ENCODE data around the gene ME1.
"Not testable (repeated sequence)": the region's sequence is repeated elsewhere in the genome, so short reads cannot be mapped to it uniquely, and the experiment has no call there.

Gene ME1

DNA sequence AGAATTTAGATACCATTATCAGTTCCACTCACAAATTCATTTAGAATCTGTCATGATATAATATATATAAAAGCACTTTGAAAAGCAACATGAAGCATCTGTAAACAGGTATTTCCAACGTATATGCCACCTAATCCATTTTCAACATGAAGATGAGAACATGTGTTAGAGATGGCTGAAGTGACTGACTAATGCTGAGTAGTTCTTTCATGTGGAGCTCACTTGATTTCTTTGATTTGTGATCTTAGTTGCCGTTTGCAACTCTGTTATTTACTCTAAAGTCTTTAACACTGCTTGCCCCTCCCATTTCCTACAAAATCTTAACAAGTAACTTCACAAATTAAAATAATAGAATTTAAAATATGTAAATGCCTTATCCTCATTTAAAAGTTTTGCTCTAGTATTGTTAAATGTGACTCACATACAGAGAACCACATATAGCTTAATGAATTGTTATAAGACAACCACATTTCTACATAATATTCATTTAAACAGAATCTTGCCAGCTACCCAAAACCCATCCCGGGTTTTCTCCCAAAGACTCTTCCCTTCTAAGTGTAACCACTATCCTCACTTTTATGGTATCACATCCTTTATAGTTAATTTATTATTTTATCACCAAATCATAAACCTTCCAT is 78.3 kb downstream of the ME1 start:
- no peak for DNase-seq (ENCODE audit: low read depth)

DNA sequence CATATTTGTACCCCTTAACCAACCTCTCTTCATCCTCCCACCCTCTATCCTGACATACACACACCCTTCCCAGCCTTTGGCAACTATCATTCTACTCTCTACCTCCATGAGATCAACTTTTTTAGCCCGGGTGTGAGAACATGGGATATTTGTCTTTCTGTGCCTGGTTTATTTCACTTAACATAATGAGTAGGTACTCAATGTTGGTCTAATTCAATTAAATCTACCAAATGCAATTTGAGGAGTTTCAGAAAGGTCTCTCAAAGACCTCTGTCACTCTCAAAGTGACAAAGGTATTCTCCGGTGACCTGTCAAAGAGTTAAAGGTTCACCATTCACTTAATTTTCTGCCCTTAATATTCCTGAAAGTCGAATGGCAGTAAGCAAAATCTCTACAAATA is 87.7 kb downstream of the ME1 start:
- no peak for DNase-seq (ENCODE audit: low read depth)

DNA sequence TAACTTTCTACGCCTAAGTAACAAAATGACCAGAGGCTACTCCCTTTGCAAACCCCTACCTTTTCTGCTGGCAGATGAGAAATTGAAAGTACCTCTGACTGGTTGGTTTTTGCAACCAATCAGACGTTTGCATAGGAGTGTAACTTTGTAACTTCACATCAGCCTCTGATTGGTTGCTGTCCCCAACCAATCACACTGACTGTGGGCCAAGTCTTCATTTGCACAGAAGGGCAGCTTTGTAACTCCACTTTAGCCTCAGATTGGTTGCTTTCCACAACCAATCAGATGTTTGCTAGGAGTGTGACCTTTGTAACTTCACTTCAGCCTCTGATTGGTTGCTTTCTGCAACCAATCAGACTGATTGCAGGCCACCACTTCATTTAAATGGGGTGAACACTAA is 89.1 kb downstream of the ME1 start:
- DNase-seq (ENCODE audit: low read depth) = no peak

DNA sequence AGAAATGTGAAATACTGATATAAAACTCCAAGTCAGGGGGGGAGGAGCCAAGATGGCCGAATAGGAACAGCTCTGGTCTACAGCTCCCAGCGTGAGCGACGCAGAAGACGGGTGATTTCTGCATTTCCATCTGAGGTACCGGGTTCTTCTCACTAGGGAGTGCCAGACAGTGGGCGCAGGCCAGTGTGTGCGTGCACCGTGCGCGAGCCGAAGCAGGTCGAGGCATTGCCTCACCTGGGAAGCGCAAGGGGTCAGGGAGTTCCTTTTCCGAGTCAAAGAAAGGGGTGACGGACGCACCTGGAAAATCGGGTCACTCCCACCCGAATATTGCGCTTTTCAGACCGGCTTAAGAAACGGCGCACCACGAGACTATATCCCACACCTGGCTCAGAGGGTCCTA is 96.9 kb downstream of the ME1 start:
- not testable (repeated sequence) for DNase-seq (ENCODE audit: low read depth)

DNA sequence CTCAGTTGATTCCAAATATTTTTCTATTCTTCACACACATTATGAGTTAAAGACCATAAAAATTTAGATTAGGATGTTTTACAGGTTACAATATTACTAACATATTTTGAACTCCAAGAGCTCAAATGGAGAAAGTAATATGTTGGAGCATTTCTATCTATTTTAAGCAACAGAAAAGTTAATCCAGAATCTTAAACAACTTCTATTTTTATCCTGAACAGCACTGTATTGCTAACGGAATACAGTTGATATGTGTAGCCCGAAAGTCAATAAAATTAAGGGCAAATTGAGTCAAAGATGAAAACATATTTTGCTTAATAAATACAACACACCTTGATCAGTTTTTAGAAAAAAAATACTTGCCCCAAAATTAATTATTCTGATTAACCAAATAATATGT is 97.4 kb downstream of the ME1 start:
- no peak for DNase-seq (ENCODE audit: low read depth)

DNA sequence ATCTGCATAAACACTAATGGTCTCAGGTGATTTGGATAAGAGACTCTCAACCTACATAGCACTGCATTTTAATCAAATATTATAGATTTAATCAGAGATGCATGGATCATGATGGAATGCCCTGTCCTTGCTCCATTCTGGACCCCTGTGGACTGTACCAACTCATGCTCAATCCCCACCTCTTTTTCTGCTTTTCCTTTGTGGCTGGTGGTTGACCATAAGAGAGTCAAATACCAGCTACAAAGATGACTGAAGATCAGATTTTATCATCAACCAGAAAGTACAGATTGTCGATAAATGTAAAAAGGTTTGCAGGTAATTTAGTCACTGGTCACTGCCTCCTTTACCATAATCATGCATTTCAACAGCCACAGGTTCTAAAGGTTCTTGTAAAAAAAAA is 116.2 kb downstream of the ME1 start:
- no peak for DNase-seq (ENCODE audit: low read depth)

DNA sequence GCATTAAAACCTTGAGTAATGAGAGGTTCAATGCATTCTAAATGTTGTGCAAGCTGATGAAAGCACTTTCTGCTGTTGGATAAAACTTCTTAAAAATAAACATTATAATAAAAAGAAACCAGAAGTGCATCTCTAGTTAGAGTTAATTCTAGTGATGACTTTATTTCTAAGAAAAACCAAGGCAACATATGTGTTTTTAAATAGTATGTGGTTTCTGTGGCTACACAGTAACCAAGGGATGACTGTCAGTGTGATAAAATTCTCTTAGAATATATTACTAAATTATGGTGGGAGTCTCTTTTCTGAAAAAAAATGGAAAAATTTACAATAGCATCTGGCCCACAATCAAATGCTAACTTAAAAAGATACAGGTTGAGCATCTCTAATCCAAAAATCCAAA is 117.0 kb downstream of the ME1 start:
- DNase-seq (ENCODE audit: low read depth) = no peak

DNA sequence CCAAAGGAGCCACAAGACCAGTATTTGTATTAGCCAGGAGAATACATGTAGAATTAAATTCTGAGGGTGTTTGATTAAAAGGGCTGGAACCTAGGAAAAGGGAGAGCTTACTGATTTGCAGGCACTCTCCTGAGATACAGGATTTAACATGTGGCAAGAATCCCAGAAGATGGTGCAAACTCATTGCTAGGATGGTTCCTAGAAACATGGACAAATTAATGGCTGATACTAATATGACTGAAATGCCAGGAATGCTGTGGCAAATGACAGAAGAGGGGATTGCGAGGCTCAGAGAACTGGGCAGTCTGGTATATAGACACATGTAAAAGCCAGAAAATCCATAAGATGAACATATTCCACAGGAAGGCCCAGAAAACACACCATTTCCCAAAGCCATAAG is 119.6 kb downstream of the ME1 start:
- no peak for DNase-seq (ENCODE audit: low read depth)

DNA sequence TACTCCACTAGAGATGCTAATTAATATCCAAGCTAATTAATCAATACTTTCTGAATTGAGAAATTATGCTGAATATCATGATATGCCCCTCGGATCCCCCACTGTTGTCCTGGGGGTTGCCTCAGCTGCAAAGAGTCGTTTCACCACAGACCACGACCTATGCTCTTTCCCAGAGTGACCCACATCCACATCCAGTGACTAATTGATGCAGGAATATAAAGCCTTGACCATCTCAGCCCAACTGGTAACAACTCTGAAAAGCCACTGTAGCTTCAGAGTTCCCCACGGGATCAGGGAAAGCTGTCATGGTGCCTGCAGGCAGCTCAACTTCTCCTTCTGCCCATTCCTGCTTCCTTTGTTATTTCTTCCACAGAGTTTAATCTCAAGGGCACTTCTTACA is 120.8 kb downstream of the ME1 start:
- no peak for DNase-seq (ENCODE audit: low read depth)

DNA sequence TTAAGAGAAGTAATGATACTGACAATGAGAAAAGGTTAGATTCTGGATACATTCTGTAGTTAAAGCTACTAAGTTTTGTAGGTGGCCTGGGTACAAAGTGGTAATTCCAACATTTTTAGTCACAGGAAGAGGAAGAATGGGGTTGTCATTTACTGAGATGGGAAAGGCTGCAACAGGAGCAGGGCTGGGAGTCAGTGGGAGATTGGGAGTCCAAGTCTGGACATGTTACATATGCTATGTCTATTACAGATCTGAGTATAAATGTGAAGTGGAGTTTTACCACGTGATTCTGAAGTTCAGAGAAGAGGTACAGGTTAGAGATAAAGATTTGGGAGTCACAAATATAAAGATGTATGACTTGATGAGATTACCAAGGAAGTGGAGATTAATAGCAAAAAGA is 121.5 kb downstream of the ME1 start:
- DNase-seq (ENCODE audit: low read depth) = no peak

DNA sequence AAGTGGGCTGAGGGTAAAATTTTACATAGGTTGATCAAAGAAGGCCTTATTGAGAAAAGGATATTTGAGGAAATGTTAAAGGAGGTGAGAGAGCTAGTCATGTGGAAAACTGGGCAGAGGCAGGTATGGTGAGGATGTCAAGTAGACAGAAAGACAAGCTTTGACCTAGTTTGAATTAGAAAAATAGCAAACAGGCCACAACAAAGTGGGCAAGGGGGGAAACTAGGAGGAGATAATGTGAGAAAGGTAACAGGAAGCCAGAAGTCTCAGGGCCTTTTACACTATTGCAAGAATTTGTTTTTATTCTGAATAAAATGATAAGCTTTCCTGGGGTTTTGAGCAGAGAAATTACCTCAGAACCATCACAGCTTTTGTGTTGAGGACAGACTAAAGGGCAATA is 122.0 kb downstream of the ME1 start:
- no peak for DNase-seq (ENCODE audit: low read depth)

DNA sequence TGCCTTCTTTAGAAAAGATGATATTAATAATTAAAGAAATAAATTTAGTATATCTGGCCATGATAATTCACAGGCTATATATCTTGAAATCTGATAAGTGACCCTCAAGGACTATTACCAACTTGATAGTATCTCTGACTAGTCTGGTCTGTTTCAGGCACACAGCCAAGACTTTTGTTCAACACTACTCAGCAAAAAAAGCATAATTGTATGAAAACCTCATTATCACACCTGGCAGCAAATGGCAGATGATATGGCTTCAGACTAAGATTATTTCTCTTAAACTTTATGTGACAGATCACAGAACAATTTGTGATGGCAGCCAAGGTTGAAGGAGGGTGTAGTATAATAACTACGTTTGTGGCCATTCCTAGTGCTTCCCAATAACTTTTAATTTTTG is 123.0 kb downstream of the ME1 start:
- no peak for DNase-seq (ENCODE audit: low read depth)

DNA sequence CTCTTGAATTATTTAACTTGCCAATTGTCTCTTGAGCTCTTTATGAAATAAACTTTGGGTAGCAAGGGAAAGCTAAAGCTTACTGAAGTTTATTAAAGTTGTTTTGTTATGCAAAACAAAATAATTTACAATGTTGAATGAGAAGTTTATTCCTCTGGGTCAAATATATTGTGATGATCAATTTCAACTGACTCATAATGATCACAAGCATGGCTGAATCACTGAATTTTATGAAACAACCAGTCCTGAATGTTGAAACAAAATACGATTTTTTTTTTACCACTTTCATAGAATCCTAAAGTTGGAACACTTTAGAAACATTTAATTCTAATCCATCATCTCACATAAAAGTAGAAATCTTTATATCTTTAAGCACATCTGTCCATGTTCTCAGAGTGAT is 127.4 kb downstream of the ME1 start:
- no peak for DNase-seq (ENCODE audit: low read depth)

DNA sequence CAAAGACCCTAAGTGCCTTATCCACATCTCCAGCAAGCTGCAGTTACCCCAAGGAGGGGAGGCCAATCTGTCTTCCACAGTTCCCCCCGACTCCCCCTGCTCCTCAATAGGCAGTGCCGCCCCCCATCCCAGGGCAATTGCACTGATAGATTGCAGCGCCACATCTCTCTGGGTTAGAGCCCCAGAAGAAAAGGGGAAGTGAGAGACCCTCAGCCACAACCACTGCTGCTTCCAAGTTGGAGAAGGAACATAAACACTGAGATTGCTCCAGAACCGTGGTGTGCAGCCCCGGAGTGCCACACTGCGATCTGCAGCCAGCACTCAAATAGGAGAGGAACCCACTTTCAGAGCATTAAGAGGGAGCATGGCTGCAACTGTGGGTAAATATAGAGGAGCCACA is 136.2 kb downstream of the ME1 start:
- no peak for DNase-seq (ENCODE audit: low read depth)

DNA sequence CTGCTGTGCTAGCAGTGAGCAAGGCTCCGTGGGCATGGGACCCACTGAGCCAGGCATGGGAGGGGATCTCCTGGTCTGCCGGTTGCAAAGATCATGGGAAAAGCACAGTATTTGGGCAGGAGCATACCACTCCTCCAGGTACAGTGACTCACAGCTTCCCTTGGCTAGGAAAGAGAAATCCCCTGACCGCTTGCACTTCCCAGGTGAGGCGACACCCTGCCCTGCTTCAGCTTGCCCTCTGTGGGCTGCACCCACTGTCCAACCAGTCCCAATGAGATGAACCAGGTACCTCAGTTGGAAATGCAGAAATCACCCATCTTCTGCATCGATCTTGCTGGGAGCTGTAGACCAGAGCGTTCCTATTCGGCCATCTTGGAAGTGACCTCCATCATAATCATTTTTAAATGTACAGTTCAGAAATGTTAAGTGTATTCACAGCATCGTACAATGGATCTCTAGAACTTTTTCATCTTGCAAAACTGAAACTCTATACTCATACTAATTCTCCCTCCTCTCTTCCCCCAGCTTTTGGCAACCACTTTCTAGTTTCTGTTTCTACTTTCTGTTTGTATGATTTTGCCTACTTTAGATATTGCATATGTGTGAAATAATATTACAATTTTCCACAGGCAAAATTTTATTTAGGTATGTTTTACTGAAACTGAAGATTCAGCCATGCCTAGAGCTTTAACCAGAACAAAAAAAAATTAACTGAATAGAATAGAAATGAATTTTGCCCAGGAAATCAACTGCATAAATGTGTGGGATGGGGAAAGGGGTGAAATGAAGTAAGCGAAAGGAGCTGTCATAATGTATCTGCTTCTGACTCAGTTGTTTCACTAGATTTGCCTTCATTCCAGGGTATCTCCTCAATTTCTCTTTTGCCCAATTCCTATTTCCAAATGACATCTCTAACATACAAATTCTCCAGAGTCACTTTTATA is 137.7 kb downstream of the ME1 start:
- no peak for DNase-seq (ENCODE audit: low read depth)

DNA sequence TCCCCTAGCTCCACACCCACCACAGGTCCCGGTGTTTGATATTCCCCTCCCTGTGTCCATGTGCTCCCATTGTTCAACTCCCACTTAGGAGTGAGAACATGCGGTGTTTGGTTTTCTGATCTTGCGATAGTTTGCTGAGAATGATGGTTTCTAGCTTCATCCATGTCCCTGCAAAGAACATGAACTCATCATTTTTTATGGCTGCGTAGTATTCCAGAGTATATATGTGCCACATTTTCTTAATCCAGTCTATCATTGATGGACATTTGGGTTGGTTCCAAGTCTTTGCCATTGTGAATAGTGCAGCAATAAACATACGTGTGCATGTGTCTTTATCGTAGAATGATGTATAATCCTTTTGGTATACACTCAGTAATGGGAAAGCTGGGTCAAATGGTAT is 143.6 kb downstream of the ME1 start:
- not testable (repeated sequence) for DNase-seq (ENCODE audit: low read depth)

DNA sequence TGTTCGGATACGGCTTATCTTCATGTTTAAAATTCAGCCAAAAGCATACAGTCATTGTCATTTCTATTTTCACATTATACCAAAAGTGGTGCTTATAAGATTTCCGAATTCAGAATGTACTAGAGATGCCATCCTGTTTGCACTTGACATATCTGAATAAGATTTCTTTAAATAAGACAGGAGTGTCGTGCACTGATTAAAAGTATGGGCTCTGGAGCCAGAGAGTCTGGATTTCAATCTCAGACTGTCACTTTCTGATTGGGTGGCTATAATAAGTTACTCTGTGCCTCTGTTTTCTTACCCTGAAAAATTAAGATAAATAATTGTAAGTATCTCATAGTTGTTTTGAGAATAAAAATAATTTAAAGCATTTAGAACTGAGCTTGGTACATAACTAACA is 144.9 kb downstream of the ME1 start:
- DNase-seq (ENCODE audit: low read depth) = no peak

DNA sequence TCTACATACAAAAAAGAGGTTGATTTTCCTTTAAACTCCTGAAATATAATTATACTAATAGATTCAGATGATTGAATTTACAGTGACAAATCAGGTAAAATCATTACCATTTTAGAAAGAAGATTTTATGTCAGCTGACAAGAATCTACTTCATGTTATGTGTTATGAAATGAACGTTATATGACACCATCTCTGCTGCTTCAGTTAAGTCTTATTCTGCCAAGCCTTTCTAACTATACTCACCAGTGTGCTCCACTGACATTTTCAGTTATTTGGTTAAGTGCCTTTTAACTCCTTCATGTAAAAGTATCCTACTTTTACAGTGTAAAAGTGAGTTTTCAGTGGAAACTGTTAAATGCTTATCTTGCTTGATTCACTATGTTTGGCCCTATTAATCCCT is 157.3 kb downstream of the ME1 start:
- DNase-seq (ENCODE audit: low read depth) = no peak

DNA sequence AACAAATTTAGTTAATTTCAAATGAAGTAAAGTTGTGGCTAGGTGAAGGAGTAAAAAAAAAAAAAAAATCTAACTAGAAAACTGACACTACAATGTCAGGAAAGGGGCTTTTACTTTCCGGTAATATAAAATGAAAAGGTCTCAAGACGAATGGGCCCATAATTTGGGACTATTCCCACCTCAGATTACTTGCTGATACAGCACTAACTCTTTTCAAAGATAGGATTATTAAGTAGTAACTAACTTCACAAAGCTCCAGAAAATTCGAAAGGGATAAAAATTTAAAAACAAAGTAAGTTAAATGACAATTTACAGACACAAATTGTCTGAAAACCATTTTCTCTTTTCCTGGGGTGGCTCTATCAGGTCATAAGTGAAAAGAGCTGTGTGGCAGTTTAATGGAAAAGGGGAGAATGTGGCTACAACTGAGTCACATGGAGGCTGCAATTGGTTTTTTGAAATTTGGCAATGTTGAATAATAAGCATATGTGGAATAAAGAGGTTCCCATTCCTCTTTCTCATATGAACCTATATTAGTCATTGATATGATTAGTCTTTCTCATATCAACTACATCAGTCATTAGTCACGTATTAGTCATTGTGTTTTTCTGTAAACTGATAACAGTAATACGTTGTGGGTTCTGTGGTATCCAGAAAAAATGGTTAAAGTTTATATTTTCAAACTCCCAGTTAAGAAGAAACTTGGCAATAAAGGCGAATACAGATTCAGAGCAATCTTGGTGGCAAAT is 159.7 kb downstream of the ME1 start:
- no peak for DNase-seq (ENCODE audit: low read depth)

DNA sequence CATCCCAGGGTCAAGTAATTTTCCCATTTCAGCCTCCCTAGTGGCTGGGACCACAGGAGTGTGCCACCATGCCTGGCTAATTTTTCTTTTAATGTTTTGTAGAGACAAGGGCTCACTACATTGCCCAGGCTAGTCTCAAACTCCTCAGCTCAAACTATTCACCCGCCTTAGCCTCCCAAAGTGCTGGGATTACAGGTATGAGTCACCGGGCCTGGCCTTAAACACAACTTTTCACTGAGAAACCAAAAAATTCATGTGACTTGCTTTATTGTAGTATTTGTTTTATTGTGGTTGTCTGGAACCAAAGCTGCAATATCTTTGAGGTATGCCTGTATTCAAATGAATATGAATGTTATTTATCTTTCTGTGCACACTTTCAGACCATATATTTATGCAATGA is 165.5 kb downstream of the ME1 start:
- DNase-seq (ENCODE audit: low read depth) = no peak

DNA sequence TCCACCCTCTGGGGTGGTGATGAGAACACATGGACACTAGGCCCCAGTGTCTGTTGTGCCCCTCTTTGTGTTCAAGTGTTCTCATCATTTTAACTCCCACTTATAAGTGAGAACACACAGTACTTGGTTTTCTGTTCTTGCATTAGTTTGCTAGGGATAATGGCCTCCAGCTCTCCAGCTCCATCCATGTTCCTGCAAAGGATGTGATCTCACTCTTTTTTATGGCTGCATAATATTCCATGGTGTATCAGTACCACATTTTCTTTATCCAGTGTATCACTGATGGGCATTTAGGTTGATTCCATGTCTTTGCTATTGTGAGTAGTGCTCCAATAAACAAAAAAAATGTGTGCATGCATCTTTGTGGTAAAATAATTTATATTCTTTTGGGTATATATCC is 170.3 kb downstream of the ME1 start:
- DNase-seq (ENCODE audit: low read depth) = no peak

DNA sequence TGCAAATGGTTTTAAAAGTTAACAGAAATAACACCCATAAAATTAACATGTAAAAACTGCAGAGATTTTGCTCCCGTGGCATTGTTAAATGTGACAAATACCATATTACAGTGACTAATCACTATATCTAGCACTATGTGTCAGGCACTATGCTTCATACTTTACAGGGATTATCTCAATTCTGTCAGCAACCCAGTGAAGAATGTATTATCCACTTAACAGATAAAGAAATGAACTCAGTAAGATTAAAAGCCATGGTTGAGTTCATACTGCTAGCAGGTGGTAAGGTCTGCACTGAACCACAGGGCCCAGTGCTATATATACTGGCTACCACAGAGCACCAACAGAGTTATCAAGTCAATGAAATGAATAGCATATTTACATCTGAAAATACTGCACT is 172.3 kb downstream of the ME1 start:
- DNase-seq (ENCODE audit: low read depth) = no peak

DNA sequence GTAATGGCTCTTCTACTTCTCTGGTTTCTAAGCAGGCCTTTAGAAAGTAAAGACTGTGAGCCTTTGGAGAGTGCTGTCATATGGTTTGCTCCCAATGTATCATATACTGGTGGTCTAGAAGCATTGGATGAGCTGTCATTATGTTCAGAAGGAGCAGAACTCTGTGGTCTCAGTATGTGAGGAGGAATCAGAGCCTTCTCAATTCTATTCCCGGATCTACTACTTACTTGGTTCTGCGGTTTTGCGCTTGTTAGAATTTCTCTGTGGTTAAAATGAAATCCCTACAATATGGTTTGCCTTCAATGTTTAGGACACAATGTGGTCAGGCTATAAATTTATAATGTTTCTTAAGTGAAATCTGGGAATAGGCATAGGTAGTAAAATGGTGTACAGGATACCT is 173.1 kb downstream of the ME1 start:
- DNase-seq (ENCODE audit: low read depth) = no peak
